Hepatic stellate cell (primary cell): Measurements from ENCODE around the gene A2ML1.
A peak's percentile ranks its signal among the peaks of the same experiment; 100 is the strongest.
"Not testable (repeated sequence)": the region's sequence is repeated elsewhere in the genome, so short reads cannot be mapped to it uniquely, and the experiment has no call there.

Experiments
- DNase-seq: peaks from one replicate; pipeline ENCODE4 v3.0.0; 2011; ENCODE audit warnings: low spot score

The A2ML1 gene

GRCh38 chr12:8906266-8907180 lies 84.1 kb downstream of the A2ML1 start:
- no peak for DNase-seq

- DNase-seq: no peak
Observed at GRCh38 chr12:8907513-8907912, 85.1 kb downstream of the A2ML1 start.

DNA sequence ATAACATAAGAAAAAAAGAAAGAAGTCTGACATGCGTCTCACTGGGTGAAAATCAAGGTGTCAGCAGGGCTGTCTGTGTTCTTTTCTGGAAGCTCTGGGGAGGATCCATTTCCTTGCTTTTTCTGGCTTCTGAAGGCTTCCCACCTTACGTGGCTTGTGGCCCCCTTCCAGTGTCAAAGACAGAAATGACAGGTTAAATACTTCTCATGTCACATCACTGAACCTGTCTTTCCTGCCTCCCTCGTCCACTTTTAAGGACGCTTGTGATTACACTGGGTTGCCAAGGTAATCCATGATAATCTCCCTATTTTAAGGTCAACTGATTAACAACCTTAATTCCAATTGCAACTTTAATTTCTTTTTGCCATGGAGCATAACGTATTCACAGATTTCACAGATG lies 87.3 kb downstream of the A2ML1 start:
- DNase-seq: no peak

GRCh38 chr12:8911606-8912268 lies 89.3 kb downstream of the A2ML1 start:
- DNase-seq: no peak

- DNase-seq: no peak
Observed at GRCh38 chr12:8912914-8913313, 90.5 kb downstream of the A2ML1 start.

GRCh38 chr12:8913702-8914032 lies 91.2 kb downstream of the A2ML1 start:
- no peak for DNase-seq

DNA sequence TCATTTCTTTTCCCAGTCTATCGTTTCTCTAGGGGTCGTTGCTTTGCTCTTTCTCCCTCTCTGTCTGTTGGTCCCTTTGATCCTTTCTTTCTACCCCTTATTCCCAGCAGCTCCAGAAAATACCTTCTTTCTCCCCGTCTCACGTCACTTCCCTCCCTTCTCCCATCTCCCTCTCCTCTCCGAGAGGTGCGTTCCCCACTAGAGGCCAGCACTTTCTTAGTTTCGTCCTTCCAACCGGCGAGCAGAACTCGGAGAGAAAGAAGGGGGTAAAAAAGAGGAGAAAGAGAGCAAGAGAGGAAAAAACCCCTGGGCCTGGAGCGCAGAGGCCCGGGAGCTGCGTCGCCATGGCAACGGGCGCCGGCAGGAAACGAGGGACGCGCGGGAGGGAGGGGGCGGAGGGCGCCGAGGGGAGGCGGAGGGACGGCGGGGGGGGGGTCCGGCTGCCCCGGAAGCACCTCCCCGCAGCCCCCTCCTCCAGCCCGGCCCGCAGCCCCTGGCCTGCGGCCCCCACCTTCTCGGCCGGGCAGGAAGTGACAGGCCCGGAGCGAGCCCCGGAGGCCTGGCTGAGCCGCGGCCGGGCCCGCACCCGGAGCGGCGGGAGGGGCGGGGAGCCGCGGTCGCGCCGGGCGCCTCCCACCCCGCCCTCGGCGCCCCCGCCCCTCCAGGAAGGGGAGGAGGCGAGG lies 91.8 kb downstream of the A2ML1 start, which contains the start of gene PHC1:
TSS of gene PHC1 (plus strand) at position 477 of the 683 bp plus-strand sequence. CDS start 3,169 bp downstream, outside the sequence.
- peak; percentile 81 for DNase-seq

- peak; percentile 54 for DNase-seq
Observed at GRCh38 chr12:8914716-8915526, 92.5 kb downstream of the A2ML1 start.

DNA sequence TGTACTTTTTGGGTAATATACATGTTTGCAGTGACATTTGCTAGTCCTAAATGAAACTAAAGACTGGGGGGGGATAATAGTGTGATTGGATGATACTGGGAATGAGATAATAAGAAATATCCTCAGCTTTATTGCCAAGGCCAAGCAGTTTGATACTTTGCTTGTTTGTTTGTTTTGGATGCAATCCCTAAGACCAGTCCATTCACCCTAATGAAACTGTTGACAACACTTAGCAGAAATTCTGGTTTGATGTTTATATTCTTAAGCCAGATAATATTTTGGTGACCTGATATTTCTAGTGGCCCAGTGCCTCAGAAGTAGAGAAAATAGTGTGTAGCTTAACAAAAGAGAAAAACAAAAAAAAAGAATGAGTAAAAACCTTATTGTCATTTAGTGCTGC lies 93.7 kb downstream of the A2ML1 start:
- no peak for DNase-seq

DNA sequence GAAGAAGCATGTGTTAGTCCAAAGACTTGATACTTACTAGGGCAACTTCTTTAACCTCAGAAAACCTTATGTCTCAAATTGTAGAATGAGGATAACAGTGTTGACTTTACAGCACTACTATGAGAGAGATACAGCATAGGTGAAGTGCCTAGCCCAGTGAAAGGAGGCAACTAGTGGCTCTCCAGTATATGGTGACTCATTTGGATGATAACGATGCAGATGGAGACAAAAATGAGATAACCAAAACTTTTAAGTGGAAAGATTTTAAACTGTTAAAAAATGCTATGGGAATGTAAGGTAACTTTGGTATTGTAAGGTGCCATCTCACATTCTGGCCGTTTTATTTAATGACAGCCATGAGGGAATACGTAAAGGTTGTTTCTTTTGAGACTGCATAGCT lies 94.6 kb downstream of the A2ML1 start:
- DNase-seq: no peak

DNA sequence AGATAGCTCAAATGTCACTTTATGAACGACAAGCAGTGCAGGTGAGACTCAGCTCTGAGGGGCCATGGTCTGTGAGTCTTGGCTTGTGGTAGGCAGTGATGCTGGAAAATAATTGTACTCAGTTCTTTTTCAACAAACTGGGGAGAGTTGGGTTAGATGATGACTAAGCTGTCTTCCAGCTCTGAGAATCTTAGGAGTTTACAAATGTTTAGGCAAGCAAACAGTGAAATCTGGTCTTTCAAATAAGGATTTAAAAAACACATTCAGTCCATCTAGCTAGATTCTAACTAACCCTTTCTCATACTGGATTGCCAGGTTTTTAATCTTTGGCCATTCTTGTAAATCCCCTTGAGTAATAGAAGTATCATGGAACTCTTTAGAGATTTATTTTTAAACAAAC lies 95.3 kb downstream of the A2ML1 start:
- peak; percentile 46 for DNase-seq

DNA sequence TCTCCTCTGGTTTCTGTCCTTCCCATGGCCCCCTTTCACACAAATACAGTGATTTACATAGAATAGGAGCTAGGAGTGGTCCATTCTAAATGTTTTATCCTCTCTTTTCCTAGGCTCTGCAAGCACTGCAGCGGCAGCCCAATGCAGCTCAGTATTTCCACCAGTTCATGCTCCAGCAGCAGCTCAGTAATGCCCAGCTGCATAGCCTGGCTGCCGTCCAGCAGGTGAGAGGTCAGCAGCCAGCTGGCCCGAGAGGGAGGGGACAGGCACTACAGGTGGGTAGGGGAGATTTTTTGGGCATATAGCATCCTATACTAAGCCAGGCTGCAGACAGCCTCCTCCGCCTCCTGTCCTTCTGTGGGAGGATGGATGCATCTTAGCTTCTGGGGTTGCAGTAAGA lies 97.2 kb downstream of the A2ML1 start:
- DNase-seq: not testable (repeated sequence)

DNA sequence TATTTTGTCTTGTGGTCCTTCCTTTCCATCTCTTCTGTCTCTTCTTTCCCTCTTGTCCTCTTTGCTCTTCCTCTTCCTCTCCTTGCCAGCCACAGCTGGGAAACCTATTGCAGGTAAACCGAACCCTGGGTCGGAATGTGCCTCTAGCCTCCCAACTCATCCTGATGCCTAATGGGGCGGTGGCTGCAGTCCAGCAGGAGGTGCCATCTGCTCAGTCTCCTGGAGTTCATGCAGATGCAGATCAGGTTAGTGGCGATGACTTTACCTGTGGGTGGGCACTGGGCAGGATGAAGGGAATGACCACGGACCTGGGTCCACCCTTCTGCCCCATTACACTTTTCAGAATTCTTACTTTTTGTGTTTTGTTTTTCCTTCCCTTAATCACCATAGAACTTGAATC lies 100.1 kb downstream of the A2ML1 start:
- no peak for DNase-seq
